Tibial artery (tissue), 4 donors: ENCODE results near the gene TPRG1.

Source experiments
- DNase-seq, 2 donors: peaks; one replicate each; pipeline ENCODE4 v3.0.0-alpha.2; 2019
- H3K27ac ChIP-seq, 2 donors: fragments of 200-600 bp; sonication (generic) in 1 of 2; 1 replicate in 1 of 2; 2 replicates in 1 of 2; pipeline ENCODE4 v1.5.1; 2018 to 2019; ENCODE audit warnings: mild to moderate bottlenecking in 1 of 2
- H3K27me3 ChIP-seq, 2 donors: fragments of 200-600 bp; sonication (generic) in 1 of 2; one replicate each; pipeline versions ENCODE4 v1.5.1 to v1.6.0; 2016 to 2019
- H3K36me3 ChIP-seq, 3 donors: fragments of 200-600 bp; sonication (generic) in 2 of 3; one replicate each; pipeline ENCODE4 v1.5.1; 2016 to 2019; ENCODE audit warnings: mild to moderate bottlenecking in 2 of 3
- H3K4me1 ChIP-seq, 4 donors: fragments of 200-600 bp; sonication (generic) in 2 of 4; 1 replicate in 3 of 4; 2 replicates in 1 of 4; pipeline ENCODE4 v1.5.1; 2016 to 2019
- H3K4me3 ChIP-seq, 2 donors: fragments of 200-600 bp; sonication (generic) in 1 of 2; 1 replicate in 1 of 2; 2 replicates in 1 of 2; pipeline ENCODE4 v1.5.1; 2018 to 2019; ENCODE audit warnings: mild to moderate bottlenecking in 2 of 2
- H3K9me3 ChIP-seq, 3 donors: fragments of 200-600 bp; sonication (generic) in 1 of 3; one replicate each; pipeline ENCODE4 v1.5.1; 2016 to 2019
- intact Hi-C: fragments of 100-400 bp; cut with DNase I; formaldehyde crosslinking; loops from one replicate; pipeline ENCODE4 v1.15.0; 2023; ENCODE audit warnings: low total_unique reads
- TF ChIP-seq, protein P1 (sequence below), 2 experiments: fragments of 200-600 bp in 1 of 2; fragments of 450-650 bp in 1 of 2; IDR thresholded peaks; one replicate each; pipeline ENCODE4 v1.5.1; 2017 to 2019; ENCODE audit warnings: antibody characterized with exemption in 2 of 2, mild to moderate bottlenecking in 1 of 2, moderate library complexity in 1 of 2

The TPRG1 gene

DNA sequence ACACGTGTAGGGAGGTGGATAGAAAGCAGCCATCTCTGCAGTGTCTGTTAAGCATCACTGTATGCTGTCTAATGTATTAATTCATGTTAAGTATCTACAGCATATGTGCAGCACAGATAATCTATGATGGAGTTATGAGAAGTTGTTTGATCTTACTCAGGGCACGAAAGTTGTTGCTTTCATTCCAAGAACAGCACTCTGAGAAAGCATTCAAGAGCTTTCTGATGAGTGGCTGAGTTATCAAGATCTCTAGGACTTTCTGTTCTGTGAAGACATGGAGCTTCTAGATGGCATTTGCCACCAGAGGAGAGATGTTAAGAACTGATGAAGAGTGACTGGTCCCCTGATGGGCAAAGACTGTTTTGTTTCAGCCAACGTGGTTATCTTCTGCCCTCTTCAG lies 22.6 kb upstream of the TPRG1 start:
- Histone ChIP-seq H3K27ac (no peak overlapping the region), H3K4me1 (peaks cover 0 to 7% (median 2%) of the 10 kb centered on the region in 4 donors), H3K4me3 (no peak overlapping the region), H3K9me3 (no peaks in the 10 kb centered on the region), H3K27me3 (no peaks in the 10 kb centered on the region), H3K36me3 (no peaks in the 10 kb centered on the region)
- intact Hi-C loops: loop anchor here (5.0 kb wide), 2 partner anchors 192 to 1407 kb away; no protein-coding TSS in a partner anchor
- no peak for DNase-seq
- TF ChIP-seq, protein P1, sequence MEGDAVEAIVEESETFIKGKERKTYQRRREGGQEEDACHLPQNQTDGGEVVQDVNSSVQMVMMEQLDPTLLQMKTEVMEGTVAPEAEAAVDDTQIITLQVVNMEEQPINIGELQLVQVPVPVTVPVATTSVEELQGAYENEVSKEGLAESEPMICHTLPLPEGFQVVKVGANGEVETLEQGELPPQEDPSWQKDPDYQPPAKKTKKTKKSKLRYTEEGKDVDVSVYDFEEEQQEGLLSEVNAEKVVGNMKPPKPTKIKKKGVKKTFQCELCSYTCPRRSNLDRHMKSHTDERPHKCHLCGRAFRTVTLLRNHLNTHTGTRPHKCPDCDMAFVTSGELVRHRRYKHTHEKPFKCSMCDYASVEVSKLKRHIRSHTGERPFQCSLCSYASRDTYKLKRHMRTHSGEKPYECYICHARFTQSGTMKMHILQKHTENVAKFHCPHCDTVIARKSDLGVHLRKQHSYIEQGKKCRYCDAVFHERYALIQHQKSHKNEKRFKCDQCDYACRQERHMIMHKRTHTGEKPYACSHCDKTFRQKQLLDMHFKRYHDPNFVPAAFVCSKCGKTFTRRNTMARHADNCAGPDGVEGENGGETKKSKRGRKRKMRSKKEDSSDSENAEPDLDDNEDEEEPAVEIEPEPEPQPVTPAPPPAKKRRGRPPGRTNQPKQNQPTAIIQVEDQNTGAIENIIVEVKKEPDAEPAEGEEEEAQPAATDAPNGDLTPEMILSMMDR (IDR thresholded peaks at IDR 0.05): no peak

DNA sequence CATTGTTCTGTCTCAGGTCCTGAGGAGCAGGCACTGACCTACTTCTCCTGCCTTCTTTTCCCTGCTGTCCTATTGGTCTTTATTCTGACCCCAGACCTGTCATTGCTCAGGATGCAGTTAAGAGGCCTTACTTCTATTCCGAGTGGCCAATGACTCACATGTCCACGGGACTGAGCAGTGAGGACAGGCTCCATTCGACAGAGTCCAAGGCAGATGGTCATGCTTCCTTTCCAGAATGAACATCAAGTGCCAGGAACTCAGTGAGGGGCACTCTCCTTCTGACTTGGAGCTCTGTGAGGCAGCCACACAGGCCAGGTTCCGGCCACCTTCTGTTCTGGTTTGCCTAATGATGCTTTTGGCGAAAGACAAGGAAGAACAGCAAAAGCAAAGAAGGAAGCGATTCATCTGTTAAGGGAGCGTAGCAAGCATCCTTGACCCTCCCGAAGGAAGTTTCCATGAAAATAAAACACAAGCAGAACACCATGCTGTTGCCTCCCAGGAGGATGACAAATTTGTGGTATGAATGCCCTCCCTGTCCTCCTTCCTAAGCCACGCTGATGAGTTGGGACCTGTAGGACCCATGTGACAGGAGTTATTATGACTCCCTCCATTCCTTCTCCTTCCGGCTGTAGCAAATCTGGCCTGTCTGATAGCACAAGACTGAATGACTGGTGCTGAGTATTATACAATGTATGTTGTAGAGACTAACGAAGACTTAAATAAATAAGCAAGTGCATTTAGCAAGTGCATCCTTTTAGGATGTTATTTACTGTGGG lies 14.4 kb upstream of the TPRG1 start:
- TF ChIP-seq, protein P1 (IDR thresholded peaks at IDR 0.05): no peak
- no peak overlapping the region for H3K27ac ChIP-seq
- DNase-seq: no peak
- no peaks in the 10 kb centered on the region for H3K27me3 ChIP-seq
- H3K9me3 ChIP-seq: no peaks in the 10 kb centered on the region
- H3K4me1 ChIP-seq: no peaks in the 10 kb centered on the region
- intact Hi-C loops: no loop called here
- no peaks in the 10 kb centered on the region for H3K36me3 ChIP-seq
- no peak overlapping the region for H3K4me3 ChIP-seq

DNA sequence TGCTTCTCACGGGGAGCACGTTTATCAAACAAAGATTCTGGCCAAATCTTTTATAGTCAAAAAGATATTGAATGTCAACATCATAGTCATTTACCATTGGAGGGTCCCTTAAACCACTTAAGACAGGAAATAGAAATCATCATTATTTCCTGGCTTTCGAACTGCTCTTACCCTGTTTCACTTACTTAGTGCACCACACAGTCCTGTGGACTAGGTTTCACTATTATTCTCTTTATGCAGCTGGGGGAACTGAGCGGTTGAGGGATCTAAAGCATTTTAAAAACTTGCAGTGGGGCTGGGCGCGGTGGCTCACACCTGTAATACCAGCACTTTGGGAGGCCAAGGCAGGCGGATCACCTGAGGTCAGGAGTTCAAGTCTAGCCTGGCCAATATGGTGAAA lies 13.7 kb upstream of the TPRG1 start:
- Histone ChIP-seq H3K27me3 (no peaks in the 10 kb centered on the region), H3K4me3 (no peak overlapping the region), H3K27ac (no peak overlapping the region), H3K36me3 (no peaks in the 10 kb centered on the region), H3K9me3 (no peaks in the 10 kb centered on the region), H3K4me1 (no peaks in the 10 kb centered on the region)
- TF ChIP-seq, protein P1 (IDR thresholded peaks at IDR 0.05): no peak
- intact Hi-C loops: no loop called here
- no peak for DNase-seq

DNA sequence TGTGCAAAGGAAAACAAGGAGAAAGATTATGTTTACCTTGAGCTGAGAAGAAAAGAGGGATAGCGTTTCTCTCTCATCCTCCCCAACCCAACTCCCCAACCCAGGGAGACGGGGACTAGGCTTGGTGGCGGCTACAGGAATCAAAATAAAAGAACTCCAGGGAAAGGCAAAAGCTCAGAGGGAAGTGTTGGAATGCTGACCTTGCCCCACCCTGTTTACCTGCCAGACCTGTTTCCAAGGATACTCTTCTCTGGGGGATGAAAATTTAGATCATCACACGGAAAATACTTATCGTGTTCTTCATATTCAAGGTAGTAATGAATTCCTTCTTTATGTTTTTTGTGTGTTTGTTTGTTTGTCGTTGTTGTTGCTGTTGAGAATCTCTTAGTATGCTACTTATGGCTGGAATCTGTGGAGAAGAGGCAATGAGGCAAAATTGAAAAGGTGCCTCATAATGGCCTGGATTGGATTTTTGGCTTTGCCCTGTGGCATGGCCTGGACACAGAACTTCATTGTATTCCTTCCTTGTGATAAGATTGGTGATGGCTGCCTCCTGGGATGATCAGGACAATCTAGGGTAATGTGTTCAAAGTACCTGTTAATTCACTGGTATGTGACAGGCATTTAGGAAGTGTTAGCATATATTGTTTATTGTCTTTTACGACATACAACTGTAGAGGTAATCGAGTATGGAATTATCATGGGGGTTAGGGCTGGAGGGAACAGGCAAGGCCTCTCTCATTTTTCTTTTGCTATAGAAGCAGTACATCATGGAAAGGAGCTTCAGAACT lies 11.1 kb upstream of the TPRG1 start:
- Histone ChIP-seq H3K27ac (no peak overlapping the region), H3K4me3 (no peak overlapping the region), H3K9me3 (no peaks in the 10 kb centered on the region), H3K4me1 (no peaks in the 10 kb centered on the region), H3K27me3 (no peaks in the 10 kb centered on the region), H3K36me3 (no peaks in the 10 kb centered on the region)
- no peak for DNase-seq
- intact Hi-C loops: no loop called here
- TF ChIP-seq, protein P1 (IDR thresholded peaks at IDR 0.05): no peak

DNA sequence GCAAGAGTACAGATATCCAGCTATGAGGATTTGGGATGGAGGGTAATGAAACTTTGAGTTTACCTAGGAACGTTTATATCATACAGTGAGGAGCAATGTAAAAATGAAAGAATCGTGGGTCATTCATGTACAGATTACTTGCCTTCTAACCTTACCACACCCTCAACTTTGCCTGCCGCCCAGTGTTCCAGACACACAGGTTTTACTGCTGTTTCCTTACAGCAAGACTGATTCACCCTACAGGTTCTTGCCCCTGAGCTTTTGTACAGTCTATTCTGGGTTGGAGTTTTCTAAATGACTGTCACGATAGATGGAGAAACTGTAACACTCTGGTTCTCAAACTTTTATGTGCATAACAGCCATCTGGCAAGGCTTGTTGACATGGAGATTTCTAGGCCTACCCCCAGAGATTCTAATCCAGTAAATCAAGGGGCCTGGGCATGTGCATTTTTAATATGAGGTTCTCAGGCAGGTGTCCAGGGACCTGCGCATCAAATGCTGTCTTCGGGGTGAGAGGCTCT lies 6.6 kb upstream of the TPRG1 start:
- H3K27me3 ChIP-seq: no peaks in the 10 kb centered on the region
- TF ChIP-seq, protein P1 (IDR thresholded peaks at IDR 0.05): no peak
- no peaks in the 10 kb centered on the region for H3K9me3 ChIP-seq
- no peak overlapping the region for H3K4me3 ChIP-seq
- no peaks in the 10 kb centered on the region for H3K4me1 ChIP-seq
- intact Hi-C loops: no loop called here
- H3K27ac ChIP-seq: no peak overlapping the region
- no peaks in the 10 kb centered on the region for H3K36me3 ChIP-seq
- no peak for DNase-seq
